Measurements from ENCODE around the gene CDH23.

- TF ChIP-seq POLR2A (IDR thresholded peaks at IDR 0.05; ENCODE audit: low read length) (no peak), GATA1 (IDR thresholded peaks at IDR 0.05; ENCODE audit: low read depth, low read length) (no peak)
Measured at GRCh38 chr10:71816936-71817618, 420.4 kb downstream of the CDH23 start.

All from erythroblast (primary cell).